ENCODE measurements around the gene MT1M.
A peak's percentile ranks its signal among the peaks of the same experiment; 100 is the strongest.

MT1M gene

DNA sequence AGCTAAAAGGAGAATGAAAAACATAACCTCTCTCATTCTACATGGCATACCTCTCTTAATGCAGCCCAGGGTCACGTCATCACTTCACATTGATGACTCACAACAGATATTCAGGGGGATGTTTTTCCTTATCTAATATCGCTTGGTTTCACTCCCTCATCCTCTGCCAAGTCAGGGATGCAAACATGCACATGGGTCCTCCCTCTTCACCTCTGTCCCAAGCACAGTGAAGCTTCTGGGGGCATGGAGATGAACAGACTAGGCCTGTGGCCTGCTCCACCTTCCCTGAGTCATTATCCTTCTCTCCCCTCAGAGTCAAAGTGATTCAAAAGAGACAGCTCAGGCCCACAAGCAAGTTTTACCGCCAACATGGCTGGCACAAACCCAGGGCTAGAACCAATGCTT is 26.4 kb upstream of the MT1M start:
- Mint-ChIP-seq H3K9me3 (no peaks in the 10 kb centered on the region), H3K27me3 (peaks cover 3% of the 10 kb centered on the region), H3K4me3 (no peak overlapping the region), H3K27ac (no peak overlapping the region), H3K4me1 (peaks cover 51% of the 10 kb centered on the region)
- ATAC-seq, result no peak
- peak in 1 of 2 donors; percentile 28 for DNase-seq

DNA sequence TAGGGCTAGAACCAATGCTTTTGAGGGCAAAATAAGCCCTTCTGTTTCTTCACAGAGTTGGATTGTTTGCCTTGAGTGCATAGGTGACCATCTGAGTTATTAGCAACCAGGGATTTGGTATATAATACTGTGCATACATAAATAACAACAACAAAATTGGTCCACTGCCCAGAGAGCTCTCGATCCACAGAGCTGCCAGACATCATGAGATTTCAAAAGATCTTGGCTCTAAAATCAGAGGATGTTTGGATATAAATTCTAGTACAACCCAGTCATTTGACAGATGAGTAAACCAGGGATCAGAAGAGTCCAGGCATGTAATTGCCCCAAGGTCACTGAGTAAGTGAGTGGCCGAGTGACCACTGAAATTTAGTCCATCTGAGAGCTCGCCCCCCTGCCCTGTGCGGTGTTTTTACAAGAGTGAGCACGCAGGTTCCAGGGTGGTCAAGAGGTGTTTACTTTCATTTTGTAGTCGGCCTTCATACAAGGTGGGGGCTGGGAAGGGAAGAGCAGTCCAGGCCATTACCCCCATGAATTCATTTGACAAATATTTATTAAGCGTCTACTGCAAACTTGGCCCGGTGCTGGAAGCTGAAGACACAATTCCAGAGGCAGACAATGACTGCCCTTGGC is 25.9 kb upstream of the MT1M start:
- DNase-seq, result no peak
- Mint-ChIP-seq H3K4me3 (peak overlapping the region; percentile 90 to 97), H3K9me3 (no peaks in the 10 kb centered on the region), H3K4me1 (peaks cover 56% of the 10 kb centered on the region), H3K27ac (peak overlapping the region; percentile 54 to 78), H3K27me3 (no peaks in the 10 kb centered on the region)
- ATAC-seq, result no peak

DNA sequence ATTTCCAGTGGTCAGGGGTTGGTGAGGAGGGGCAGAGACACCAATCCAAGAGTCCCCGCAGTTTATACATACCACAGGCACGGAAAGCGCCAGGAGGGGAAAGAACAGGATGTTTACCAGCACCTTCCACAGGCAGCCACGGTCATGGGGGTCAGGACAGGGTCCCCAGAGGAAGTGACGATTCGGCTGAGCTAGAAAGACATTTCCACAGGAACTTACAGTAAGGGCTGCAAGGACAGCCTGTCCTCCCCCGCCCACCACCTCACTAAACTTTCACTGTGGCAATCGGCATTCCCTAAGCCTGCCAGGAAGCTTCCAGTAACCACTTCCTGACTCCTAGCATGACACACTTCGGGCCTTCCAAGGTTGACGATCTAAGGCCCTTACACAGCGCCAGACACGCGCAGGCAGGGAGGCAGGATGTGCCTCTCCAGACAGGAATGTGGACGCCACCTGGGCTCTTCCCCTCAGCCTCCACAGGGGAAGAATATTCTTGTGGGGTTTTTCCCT is 25.3 kb upstream of the MT1M start:
- Mint-ChIP-seq H3K4me1 (peaks cover 60% of the 10 kb centered on the region), H3K4me3 (peak overlapping the region; percentile 90 to 97)

DNA sequence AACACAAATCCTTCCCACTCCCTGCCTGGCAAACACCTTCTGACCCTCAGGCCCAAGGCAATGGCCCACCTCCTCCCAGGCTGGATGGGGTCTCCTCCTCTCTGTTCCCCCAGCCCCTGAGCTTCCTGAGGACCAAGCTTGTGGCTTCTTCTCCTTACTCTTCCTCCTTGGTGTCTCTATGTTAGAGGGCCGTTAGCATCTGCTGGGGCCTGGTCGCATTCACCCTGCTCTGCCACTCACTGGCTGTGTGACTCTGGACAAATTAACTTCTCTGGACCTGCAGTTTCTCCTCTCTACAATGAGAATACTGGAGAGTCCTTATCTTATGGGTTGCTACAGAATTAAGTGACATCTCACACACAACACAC is 24.8 kb upstream of the MT1M start:
- Mint-ChIP-seq H3K4me1 (peaks cover 64% of the 10 kb centered on the region), H3K9me3 (no peaks in the 10 kb centered on the region), H3K4me3 (peak overlapping the region; percentile 90 to 97), H3K27me3 (no peaks in the 10 kb centered on the region), H3K27ac (peak overlapping the region; percentile 91 to 95)
- ATAC-seq, result no peak
- DNase-seq, result no peak

More for the DNA sequence above, 25.3 kb upstream of the MT1M start:
- ATAC-seq (no peak), DNase-seq (no peak)
- H3K27ac Mint-ChIP-seq, result peak overlapping the region; percentile 57 to 78
- no peaks in the 10 kb centered on the region for H3K27me3 Mint-ChIP-seq
- H3K9me3 Mint-ChIP-seq, result no peaks in the 10 kb centered on the region

DNA sequence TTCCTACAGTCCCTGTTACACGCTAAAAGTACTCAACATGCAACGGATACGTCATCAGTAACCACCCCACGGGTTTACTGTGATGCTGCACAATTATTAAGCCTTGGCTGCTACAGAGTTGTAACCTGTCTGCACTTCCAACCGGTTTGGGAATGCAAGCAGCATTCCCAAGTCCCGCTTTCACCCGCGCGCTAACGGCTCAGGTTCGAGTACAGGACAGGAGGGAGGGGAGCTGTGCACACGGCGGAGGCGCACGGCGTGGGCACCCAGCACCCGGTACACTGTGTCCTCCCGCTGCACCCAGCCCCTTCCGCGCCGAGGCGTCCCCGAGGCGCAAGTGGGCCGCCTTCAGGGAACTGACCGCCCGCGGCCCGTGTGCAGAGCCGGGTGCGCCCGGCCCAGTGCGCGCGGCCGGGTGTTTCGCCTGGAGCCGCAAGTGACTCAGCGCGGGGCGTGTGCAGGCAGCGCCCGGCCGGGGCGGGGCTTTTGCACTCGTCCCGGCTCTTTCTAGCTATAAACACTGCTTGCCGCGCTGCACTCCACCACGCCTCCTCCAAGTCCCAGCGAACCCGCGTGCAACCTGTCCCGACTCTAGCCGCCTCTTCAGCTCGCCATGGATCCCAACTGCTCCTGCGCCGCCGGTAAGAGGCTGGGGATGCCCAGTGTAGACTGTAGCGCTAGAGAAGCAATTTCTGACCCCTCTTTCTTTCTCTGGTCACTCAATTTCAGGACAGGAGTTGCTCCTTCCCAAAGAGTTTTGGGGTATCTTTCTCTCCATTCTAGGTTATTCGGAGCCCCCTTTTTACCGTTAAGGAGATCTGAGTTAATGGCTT is 24.2 kb upstream of the MT1M start, which contains the start of gene MT2A:
Gene MT2A (plus strand): TSS at position 542 of the 833 bp plus-strand sequence. CDS start 72 bp downstream, at position 614.
- peak; percentile 90 to 92 for DNase-seq

DNA sequence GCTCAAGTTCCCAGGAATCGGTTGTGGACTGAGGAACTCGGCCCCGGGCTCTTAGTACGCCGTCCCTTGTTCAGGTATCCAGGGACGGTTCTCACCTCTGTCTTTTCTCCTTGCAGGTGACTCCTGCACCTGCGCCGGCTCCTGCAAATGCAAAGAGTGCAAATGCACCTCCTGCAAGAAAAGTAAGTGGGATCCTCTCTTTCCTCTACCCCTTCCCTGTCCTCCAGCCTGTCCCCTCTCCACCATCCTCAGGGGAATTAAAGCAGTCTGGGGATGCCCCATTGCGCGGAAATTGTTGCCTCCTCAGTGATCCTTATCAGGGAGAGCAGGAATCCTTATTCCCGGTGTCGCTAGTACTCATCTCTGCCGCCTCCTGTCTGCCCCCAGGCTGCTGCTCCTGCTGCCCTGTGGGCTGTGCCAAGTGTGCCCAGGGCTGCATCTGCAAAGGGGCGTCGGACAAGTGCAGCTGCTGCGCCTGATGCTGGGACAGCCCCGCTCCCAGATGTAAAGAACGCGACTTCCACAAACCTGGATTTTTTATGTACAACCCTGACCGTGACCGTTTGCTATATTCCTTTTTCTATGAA is 23.5 kb upstream of the MT1M start:
- H3K27ac Mint-ChIP-seq, result peak overlapping the region; percentile 91
- peaks cover 78% of the 10 kb centered on the region for H3K4me1 Mint-ChIP-seq
- ATAC-seq (no peak), DNase-seq (peak in 1 of 2 donors; percentile 36)
- no peaks in the 10 kb centered on the region for H3K9me3 Mint-ChIP-seq
- H3K4me3 Mint-ChIP-seq, result peak overlapping the region; percentile 90 to 97
- H3K27me3 Mint-ChIP-seq, result no peaks in the 10 kb centered on the region

More for the DNA sequence above, 24.2 kb upstream of the MT1M start, which contains the start of gene MT2A:
- peak within 1 kb of the TSS; percentile 90 to 97 for H3K4me3 Mint-ChIP-seq
- peak; percentile 84 for ATAC-seq
- no peaks in the 10 kb centered on the region for H3K9me3 Mint-ChIP-seq
- H3K27ac Mint-ChIP-seq, result peak within 1 kb of the TSS; percentile 91 to 95
- peaks cover 70% of the 10 kb centered on the region for H3K4me1 Mint-ChIP-seq
- H3K27me3 Mint-ChIP-seq, result no peaks in the 10 kb centered on the region

DNA sequence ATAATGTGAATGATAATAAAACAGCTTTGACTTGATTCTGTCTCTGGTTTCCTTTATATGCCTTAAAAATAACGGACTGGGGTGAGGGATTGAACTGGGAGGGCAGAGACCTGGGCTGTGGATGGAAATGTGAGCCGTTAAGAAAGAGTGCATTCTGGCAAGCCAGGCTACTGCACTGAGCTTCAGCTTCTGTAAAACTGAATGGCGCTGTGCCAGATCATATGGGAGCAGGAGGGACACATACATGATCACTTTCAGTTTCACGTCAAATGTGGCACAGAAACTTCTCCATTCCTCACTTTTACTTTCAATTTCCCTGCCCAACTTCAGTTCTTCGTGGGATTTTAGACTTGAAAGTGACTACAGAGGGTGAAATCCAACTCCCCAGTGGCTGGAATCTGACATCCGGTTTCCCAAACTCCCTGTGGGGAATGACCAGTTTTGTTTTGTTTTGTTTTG is 23.0 kb upstream of the MT1M start:
- ATAC-seq, result peak; percentile 48
- peak overlapping the region; percentile 90 to 97 for H3K4me3 Mint-ChIP-seq
- H3K27ac Mint-ChIP-seq, result peak overlapping the region; percentile 82 to 91
- DNase-seq, result peak; percentile 73 to 82
- H3K9me3 Mint-ChIP-seq, result no peaks in the 10 kb centered on the region
- peaks cover 83% of the 10 kb centered on the region for H3K4me1 Mint-ChIP-seq
- no peaks in the 10 kb centered on the region for H3K27me3 Mint-ChIP-seq

DNA sequence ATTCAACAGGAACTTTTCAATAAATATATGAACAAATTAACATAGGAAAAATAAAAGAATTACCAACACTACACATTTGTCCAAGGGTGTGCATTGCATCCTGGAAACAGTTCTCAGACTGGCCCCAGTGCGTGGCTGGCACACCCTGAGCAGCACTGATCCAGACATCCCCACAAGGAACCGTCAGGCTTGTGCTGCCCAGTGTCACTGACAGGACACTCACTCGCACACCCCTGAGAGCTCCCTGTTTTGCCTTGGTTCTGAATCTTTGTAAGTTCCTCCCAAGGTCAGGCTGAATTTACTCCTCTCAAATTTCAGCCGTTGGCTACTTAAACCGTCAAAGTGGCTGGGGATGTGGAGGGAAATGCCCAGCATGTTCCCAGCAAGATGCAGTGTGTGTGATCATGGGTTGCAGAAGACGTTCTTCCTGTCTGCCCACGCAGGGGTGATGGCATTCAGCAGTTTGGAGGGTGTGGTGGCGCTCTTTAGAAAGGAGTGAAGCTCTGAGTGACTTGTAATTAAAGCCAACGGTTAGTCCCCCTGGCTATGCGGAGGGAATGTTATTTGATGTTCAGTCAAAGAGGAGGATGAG is 22.3 kb upstream of the MT1M start:
- DNase-seq (peak; percentile 57 to 88), ATAC-seq (peak; percentile 73)
- Mint-ChIP-seq H3K4me3 (peak overlapping the region; percentile 90 to 97), H3K27me3 (no peaks in the 10 kb centered on the region), H3K4me1 (peaks cover 89% of the 10 kb centered on the region), H3K27ac (peak overlapping the region; percentile 82 to 91), H3K9me3 (no peaks in the 10 kb centered on the region)

DNA sequence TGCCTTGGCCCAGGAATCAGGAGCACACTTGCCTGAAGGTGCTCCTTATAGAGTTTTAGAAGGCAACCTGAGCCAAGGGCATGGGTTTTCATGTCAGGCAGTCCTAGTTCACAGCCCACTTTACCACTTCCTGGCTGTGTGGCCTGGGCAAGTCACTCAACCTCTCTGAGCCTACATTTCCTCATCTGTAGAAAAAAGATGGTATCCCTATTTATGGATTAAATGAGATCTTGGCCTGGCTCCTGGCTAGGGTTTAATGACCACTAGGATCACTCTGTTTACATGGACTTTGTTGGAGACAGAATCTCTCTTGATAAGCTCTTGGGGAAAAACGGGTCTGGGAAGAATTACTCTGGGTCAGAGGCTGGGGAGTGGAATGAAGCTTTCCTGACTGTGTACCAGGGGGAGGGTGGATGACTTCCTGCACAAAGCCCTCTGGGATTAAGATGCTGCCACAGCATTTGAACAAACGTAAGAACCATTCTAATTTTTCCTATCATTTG is 21.8 kb upstream of the MT1M start:
- Mint-ChIP-seq H3K4me1 (peaks cover 94% of the 10 kb centered on the region), H3K27me3 (no peaks in the 10 kb centered on the region), H3K9me3 (no peaks in the 10 kb centered on the region), H3K27ac (peak overlapping the region in 1 of 2 donors; percentile 91), H3K4me3 (peak overlapping the region; percentile 90 to 97)
- DNase-seq (no peak), ATAC-seq (peak; percentile 58)

DNA sequence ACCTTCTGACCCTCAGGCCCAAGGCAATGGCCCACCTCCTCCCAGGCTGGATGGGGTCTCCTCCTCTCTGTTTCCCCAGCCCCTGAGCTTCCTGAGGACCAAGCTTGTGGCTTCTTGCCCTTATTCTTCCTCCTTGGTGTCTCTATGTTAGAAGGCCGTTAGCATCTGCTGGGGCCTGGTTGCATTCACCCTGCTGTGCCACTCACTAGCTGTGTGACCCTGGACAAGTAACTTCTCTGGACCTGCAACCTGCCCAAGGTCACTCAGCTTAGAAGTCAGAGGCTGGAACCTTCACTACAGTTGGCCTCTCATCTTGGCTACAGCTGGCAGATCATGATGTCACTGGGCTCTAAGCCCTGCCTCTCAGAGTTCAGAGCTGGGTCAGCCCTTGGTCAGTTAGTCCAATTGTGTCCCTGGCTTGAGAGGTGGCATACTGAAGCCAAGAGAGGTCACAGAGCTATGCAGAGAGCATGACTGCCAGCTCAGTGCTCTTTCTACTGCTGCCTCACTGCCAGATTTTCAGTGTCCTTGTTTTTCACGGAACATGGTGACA is 21.1 kb upstream of the MT1M start:
- Mint-ChIP-seq H3K27me3 (no peaks in the 10 kb centered on the region), H3K4me3 (peak overlapping the region; percentile 7 to 97), H3K4me1 (peaks cover 89% of the 10 kb centered on the region), H3K27ac (peak overlapping the region; percentile 39 to 91), H3K9me3 (no peaks in the 10 kb centered on the region)
- ATAC-seq (no peak), DNase-seq (no peak)

DNA sequence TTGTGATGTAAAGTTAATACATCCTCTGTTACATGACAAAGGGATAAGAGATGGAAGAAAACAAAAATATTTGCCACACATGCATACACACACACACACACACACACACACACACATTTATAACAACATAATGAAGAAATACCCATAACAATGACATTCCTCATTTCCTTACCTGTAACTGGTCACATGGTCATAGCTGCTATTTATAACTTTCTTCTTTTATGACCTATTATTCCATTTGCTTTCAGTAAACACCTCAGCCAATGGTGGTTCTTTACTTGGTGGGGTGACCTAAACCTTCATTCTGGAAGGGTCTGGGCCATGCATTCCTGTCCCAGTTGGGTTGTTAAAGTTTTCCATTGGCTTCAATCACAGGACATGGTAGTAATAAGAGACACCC is 18.8 kb upstream of the MT1M start:
- H3K27ac Mint-ChIP-seq, result peak overlapping the region; percentile 66 to 74
- peak overlapping the region in 1 of 2 donors; percentile 28 for H3K4me3 Mint-ChIP-seq
- ATAC-seq (no peak), DNase-seq (no peak)
- H3K27me3 Mint-ChIP-seq, result peaks cover 23% of the 10 kb centered on the region
- H3K4me1 Mint-ChIP-seq, result peaks cover 87% of the 10 kb centered on the region
- no peaks in the 10 kb centered on the region for H3K9me3 Mint-ChIP-seq

DNA sequence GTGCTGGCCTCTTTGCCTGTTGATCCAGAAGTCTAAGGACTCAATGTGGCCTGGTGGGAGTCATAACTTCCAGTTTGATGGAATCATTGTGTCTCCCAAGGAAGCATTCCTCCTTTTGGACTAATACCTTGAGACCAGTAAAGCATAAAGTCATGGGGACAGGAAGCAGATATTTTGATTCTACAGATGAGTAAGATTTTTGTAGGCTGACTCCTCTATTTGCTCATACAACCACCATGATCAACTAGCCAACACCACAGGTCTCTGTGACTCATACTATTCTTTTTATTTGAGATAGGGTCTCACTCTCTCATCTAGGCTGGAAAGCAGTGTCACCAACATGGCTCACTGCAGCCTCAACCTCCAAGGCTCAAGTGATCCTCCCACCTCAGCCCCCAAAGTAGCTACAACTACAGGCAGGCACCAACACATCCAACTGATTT is 17.9 kb upstream of the MT1M start:
- peaks cover 32% of the 10 kb centered on the region for H3K27me3 Mint-ChIP-seq
- no peaks in the 10 kb centered on the region for H3K9me3 Mint-ChIP-seq
- peak overlapping the region; percentile 66 to 74 for H3K27ac Mint-ChIP-seq
- H3K4me1 Mint-ChIP-seq, result peaks cover 78% of the 10 kb centered on the region
- DNase-seq (peak in 1 of 2 donors; percentile 57), ATAC-seq (peak; percentile 82)
- H3K4me3 Mint-ChIP-seq, result peak overlapping the region; percentile 27 to 41

DNA sequence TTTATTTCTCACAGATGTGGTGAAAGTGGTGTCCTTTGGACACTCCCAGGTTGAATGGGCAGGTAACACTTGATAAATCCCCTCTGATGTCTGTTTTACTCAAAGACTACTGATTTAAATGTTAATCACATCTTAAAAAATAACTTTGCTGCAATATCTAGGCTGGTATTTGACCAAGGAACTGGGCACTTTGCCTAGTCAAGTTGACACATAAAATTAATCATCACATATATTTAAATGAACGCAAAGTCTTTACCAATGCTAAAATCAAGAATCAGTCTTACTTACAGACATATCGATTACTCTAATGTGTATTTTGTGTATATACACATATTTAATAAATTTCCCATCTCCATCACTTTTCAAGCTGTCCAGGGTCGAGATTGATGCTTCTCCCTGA is 17.1 kb upstream of the MT1M start:
- H3K27ac Mint-ChIP-seq, result no peak overlapping the region
- no peaks in the 10 kb centered on the region for H3K9me3 Mint-ChIP-seq
- ATAC-seq (no peak), DNase-seq (no peak)
- H3K4me3 Mint-ChIP-seq, result peak overlapping the region in 1 of 2 donors; percentile 27
- peaks cover 36% of the 10 kb centered on the region for H3K27me3 Mint-ChIP-seq
- peaks cover 70% of the 10 kb centered on the region for H3K4me1 Mint-ChIP-seq

DNA sequence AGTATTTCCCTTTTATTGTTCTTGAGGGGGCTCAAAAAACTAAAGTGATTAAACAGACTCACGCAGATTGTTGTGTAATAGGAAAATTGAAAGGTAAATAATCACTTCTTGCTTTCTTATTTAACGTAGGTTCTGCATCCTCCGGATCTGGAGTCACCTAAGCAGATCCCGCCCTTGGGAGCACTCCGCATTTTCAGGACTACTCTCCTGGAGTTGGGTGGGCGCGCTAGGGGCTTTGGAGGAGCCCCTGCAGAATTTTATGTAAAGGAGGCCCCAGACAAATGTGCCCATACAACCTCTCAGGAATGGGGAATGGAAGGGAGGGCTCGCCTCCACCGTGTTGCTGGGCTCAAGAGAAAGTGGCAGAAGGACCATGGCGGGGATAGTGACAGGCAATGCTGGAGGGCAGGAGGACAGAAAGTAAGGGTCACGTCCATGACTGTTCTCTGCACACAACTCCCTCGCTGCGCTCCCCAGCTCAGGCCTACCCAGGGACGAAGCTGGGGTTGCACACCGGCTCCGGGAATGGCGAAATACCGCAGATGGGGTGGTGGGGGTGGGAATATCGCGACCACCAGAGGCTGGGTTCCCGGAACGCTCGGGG is 15.7 kb upstream of the MT1M start:
- peaks cover 36% of the 10 kb centered on the region for H3K27me3 Mint-ChIP-seq
- ATAC-seq (no peak), DNase-seq (no peak)
- H3K27ac Mint-ChIP-seq, result peak overlapping the region in 1 of 2 donors; percentile 80
- H3K9me3 Mint-ChIP-seq, result no peaks in the 10 kb centered on the region
- H3K4me1 Mint-ChIP-seq, result peaks cover 57% of the 10 kb centered on the region
- peak overlapping the region; percentile 71 to 77 for H3K4me3 Mint-ChIP-seq

All from stimulated activated naive CD8-positive, alpha-beta T cell treated with anti-CD3 and anti-CD28 coated beads, Interleukin-15, amount 100 ng/mL, for 72 hours (primary cell).